Heart right ventricle (tissue), 16 donors: ENCODE results near the gene TRIM44. TPM values are rescaled to one million over a fixed set of nuclear protein-coding genes. Genes with fewer than 3 reads are reported as not detected.
A peak's percentile ranks its signal among the peaks of the same experiment; 100 is the strongest.
"Not testable (repeated sequence)": the region's sequence is repeated elsewhere in the genome, so short reads cannot be mapped to it uniquely, and the experiment has no call there.

Source experiments
- ATAC-seq, 8 donors: fragments of 200-7000 bp; cut with Tn5 transposase; one replicate each; pipeline ENCODE4 v1.9.1; 2020; ENCODE audit warnings: mild to moderate bottlenecking in 8 of 8, moderate library complexity in 8 of 8, moderate number of reproducible peaks in 1 of 8
- DNase-seq, 2 donors: peaks; one replicate each; pipeline ENCODE4 v3.0.0-alpha.2; 2020
- H3K27ac ChIP-seq, 10 donors: fragments of 200-600 bp; sonication (generic) in 2 of 10; one replicate each; pipeline versions ENCODE4 v1.5.0 to v1.8.0; 2020 to 2022; ENCODE audit warnings: mild to moderate bottlenecking in 3 of 10
- H3K27me3 ChIP-seq, 7 donors: fragments of 200-600 bp; one replicate each; pipeline ENCODE4 v1.8.0; 2021 to 2022; ENCODE audit warnings: mild to moderate bottlenecking in 2 of 7
- H3K36me3 ChIP-seq, 9 donors: fragments of 200-600 bp; sonication (generic) in 1 of 9; one replicate each; pipeline versions ENCODE4 v1.5.0 to v1.8.0; 2020 to 2022; ENCODE audit warnings: mild to moderate bottlenecking in 2 of 9
- H3K4me1 ChIP-seq, 9 donors: fragments of 200-600 bp; sonication (generic) in 1 of 9; one replicate each; pipeline versions ENCODE4 v1.5.0 to v1.8.0; 2020 to 2022; ENCODE audit warnings: mild to moderate bottlenecking in 4 of 9
- H3K4me3 ChIP-seq, 10 donors: fragments of 200-600 bp; sonication (generic) in 2 of 10; one replicate each; pipeline versions ENCODE4 v1.5.0 to v1.8.0; 2020 to 2022; ENCODE audit warnings: mild to moderate bottlenecking in 7 of 10, moderate library complexity in 2 of 10
- H3K9me3 ChIP-seq, 11 donors: fragments of 200-600 bp in 10 of 11; sonication (generic) in 2 of 11; one replicate each; pipeline versions ENCODE4 v1.5.0 to v1.8.0; 2013 to 2022; ENCODE audit warnings: mild to moderate bottlenecking in 2 of 11, control low read depth in 1 of 11, moderate library complexity in 1 of 11
- CTCF ChIP-seq, 9 donors: fragments of 200-600 bp; sonication (generic) in 2 of 9; IDR thresholded peaks; one replicate each; pipeline versions ENCODE4 v1.5.0 to v1.8.0; 2021 to 2022; ENCODE audit warnings: antibody characterized with exemption in 9 of 9, mild to moderate bottlenecking in 5 of 9, moderate library complexity in 1 of 9
- WGBS, 2 donors: extraction: QIAGEN DNeasy Blood & Tissue Kit; methylation state at CpG; one replicate each; pipeline ENCODE4 v1.1.7; 2013; ENCODE audit warnings: inconsistent platforms in 1 of 2; 5-methylcytosine and 5-hydroxymethylcytosine counted together
- intact Hi-C, 10 donors: fragments of 100-400 bp; cut with DNase I; formaldehyde crosslinking; loops; one replicate each; pipeline versions ENCODE4 v1.11.1 to v1.14.2; 2022
- polyA plus RNA-seq, 2 donors: library from polyadenylated mRNA; stranded (reverse); fragments of 200-250 nt; gene quantifications; one replicate each; pipeline ENCODE4 v1.2.3, GENCODE V29; 2013
- total RNA-seq, 10 donors: library from RNA; stranded (reverse); fragmentation: NEBNext Ultra II Directional in 3 of 10; extraction: Animal tissue kit (Norgen Biotek cat#: 25700) in 3 of 10; gene quantifications; one replicate each; pipeline versions ENCODE4 v1.2.1 to v1.2.4, GENCODE V29; 2021 to 2023
- donor health status: Arrhythmogenic right ventricular cardiomyopathy.
- donor health status: ischemic (EF 13 %, LVEDD 7.1; RV severe dilation, severe dysfunction).
- donor health status: healthy with polysubstance abuse.
- donor health status: DM: no; HTN: yes; CAD: no.
- donor health status: DM: no; HTN: no; CAD: no.
- donor health status: ischemic (EF 25% LVEDD 6.9; RV normal size, moderate dysfunction).
- donor health status: ischemic (EF 25% LVEDD 5.7; RV mildly dilated, moderate dysfunction).
- donor health status: healthy.
- donor health status: DM: yes; HTN: yes; CAD: no.
- donor health status: Ischemic cardiomyopathy.
- donor health status: ischemic (EF 35%, LVEDD 5.7; RV mildly dilated, moderate dysfunction).
- donor health status: nonischemic (EF 11% LVEDD 7.7; RV severe dilation, severe dysfunction).
- donor health status: DM: yes; HTN: yes; CAD: no.
- donor health status: PGD.
- donor health status: ischemic (EF 29% LVEDD 5.4; RV normal size, mild dysfunction).
- donor health status: nonischemic (EF 23%, LVEDD 6.1; RV moderate dilation, normal function).

Gene TRIM44
- total and polyA plus RNA-seq, 12 donors = 6.4 to 59.2 (median 44.5) TPM

- intact Hi-C loops = no loop called here
- DNase-seq (no peak), ATAC-seq (no peak)
- WGBS, 2 donors = 94 to 96% methylated on average over 5 of the region's 5 CpGs
- Histone ChIP-seq H3K9me3 (peaks cover 0 to 26% (median 5%) of the 10 kb centered on the region in 11 donors), H3K4me1 (no peaks in the 10 kb centered on the region), H3K4me3 (no peak overlapping the region), H3K27ac (no peak overlapping the region), H3K27me3 (no peaks in the 10 kb centered on the region), H3K36me3 (no peaks in the 10 kb centered on the region)
- TF ChIP-seq CTCF (IDR thresholded peaks at IDR 0.05) = no peak
Observed at GRCh38 chr11:35771722-35772121, 109.1 kb downstream of the TRIM44 start.

- ATAC-seq, H3K27ac ChIP-seq, DNase-seq, H3K36me3 ChIP-seq, H3K27me3 ChIP-seq, H3K4me3 ChIP-seq, intact Hi-C loops: not testable (repeated sequence)
- WGBS, 2 donors = 86 to 95% methylated on average over 3 of the region's 3 CpGs
- H3K4me1 ChIP-seq = peaks cover 0 to 19% (median 11%) of the 10 kb centered on the region in 9 donors
- H3K9me3 ChIP-seq = peaks cover 0 to 42% (median 5%) of the 10 kb centered on the region in 11 donors
Observed at GRCh38 chr11:35777241-35777640, 114.7 kb downstream of the TRIM44 start.

DNA sequence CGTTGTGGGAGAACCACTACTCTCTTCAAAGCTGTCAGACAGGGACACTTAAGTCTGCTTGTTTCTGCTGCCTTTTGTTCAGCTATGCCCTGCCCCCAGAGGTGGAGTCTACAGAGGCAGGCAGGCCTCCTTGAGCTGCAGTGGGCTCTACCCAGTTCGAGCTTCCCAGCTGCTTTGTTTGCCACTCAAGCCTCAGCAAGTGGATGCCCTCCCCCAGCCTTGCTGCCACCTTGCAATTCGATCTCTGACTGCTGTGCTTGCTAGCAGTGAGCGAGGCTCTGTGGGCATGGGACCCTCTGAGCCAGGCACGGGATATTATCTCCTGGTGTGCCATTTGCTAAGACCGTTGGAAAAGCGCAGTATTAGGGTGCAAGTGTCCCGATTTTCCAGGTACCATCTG, 116.4 kb downstream of the TRIM44 start:
- ATAC-seq, H3K27ac ChIP-seq, H3K36me3 ChIP-seq, intact Hi-C loops, DNase-seq, H3K27me3 ChIP-seq, H3K4me3 ChIP-seq: not testable (repeated sequence)
- peaks cover 0 to 39% (median 5%) of the 10 kb centered on the region in 11 donors for H3K9me3 ChIP-seq
- H3K4me1 ChIP-seq = peaks cover 0 to 19% (median 11%) of the 10 kb centered on the region in 9 donors
- WGBS, 2 donors = 94% methylated on average over 8 of the region's 8 CpGs

DNA sequence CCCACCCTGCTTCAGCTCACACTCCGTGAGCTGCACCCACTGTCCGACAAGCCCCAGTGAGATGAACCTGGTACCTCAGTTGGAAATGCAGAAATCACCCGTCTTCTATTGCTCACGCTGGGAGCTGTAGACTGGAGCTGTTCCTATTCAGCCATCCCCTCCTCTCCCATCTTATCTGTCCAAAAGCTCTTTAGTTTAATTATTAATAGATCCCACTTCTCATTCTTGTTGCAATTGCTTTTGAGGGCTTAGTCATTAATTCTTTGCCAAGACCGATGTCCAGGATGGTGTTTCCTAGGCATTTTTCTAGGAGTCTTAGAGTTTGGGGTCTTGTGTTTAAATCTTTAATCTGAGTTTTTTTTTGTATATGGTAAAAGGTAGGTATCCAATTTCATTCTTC, 116.8 kb downstream of the TRIM44 start:
- Histone ChIP-seq H3K27ac (no peak overlapping the region), H3K4me1 (peaks cover 0 to 19% (median 11%) of the 10 kb centered on the region in 9 donors), H3K9me3 (peaks cover 0 to 34% (median 4%) of the 10 kb centered on the region in 11 donors), H3K27me3 (no peaks in the 10 kb centered on the region), H3K4me3 (no peak overlapping the region), H3K36me3 (no peaks in the 10 kb centered on the region)
- ATAC-seq (no peak), DNase-seq (no peak)
- TF ChIP-seq CTCF (IDR thresholded peaks at IDR 0.05) = no peak
- 96 to 98% methylated on average over 5 of the region's 5 CpGs for WGBS, 2 donors
- intact Hi-C loops = no loop called here

DNA sequence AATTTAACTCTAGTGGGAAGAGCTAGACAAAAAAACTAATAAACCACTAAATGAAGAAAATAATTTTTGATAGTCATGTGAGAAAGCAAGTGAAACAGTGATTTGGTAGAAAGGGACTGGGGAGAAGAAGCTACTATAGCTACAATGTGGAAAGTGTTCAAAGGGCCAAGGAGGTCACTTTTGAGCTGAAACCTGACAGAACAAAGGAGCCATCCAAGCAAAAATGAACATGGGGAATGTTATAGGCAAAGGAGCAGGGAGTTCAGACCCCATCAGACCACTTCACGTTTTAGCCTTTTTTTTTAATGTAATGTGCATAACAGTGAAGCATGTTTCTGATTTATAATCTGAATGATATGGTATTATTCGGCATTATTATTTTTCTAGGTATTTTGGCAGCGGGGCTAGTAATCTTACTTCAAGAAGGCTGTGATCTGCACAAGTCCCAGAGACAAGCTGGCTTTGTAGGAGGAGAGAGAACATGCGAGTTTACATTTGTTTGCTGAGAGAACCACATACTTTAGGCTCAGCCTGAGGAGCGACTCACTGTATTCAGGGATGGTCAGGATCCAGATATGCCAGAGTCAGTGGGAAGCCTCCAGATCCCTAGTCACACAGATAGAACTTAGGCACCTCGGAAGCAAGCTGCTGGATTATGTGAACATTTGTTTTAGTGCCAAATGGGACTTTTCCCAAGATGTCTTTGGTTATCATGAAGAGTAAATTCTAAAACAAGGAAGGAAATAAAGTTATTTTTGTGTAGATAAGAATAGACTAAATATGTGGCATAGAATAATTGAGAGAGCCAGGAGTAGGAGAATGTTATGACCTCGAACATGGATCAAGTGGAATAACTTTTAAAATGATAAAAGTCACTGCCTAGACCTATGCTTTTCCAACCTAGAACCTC, 118.6 kb downstream of the TRIM44 start:
- 58 to 62% methylated on average over 7 of the region's 7 CpGs for WGBS, 2 donors
- ATAC-seq (peak in 2 of 8 donors; percentile 38 to 42), DNase-seq (no peak)

More for the DNA sequence above, 118.6 kb downstream of the TRIM44 start:
- H3K27me3 ChIP-seq = no peaks in the 10 kb centered on the region
- H3K27ac ChIP-seq = no peak overlapping the region
- H3K36me3 ChIP-seq = no peaks in the 10 kb centered on the region
- no peak for TF ChIP-seq CTCF (IDR thresholded peaks at IDR 0.05)
- H3K9me3 ChIP-seq = peaks cover 0 to 29% (median 4%) of the 10 kb centered on the region in 11 donors
- H3K4me3 ChIP-seq = no peak overlapping the region
- intact Hi-C loops = no loop called here
- H3K4me1 ChIP-seq = peaks cover 0 to 22% (median 13%) of the 10 kb centered on the region in 9 donors
